Measurements from ENCODE around the gene DPEP3. TPM values are rescaled to one million over a fixed set of nuclear protein-coding genes. Genes with fewer than 3 reads are reported as not detected.
A peak's percentile ranks its signal among the peaks of the same experiment; 100 is the strongest.
"Not testable (repeated sequence)": the region's sequence is repeated elsewhere in the genome, so short reads cannot be mapped to it uniquely, and the experiment has no call there.

DPEP3 gene, protein sequence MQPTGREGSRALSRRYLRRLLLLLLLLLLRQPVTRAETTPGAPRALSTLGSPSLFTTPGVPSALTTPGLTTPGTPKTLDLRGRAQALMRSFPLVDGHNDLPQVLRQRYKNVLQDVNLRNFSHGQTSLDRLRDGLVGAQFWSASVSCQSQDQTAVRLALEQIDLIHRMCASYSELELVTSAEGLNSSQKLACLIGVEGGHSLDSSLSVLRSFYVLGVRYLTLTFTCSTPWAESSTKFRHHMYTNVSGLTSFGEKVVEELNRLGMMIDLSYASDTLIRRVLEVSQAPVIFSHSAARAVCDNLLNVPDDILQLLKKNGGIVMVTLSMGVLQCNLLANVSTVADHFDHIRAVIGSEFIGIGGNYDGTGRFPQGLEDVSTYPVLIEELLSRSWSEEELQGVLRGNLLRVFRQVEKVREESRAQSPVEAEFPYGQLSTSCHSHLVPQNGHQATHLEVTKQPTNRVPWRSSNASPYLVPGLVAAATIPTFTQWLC
- not detected for total RNA-seq
- long read RNA-seq, partial matches to known transcripts: 0 of 1 reads
- long read RNA-seq, other reads (novel, unspliced or antisense): 1 of 1 reads

DNA sequence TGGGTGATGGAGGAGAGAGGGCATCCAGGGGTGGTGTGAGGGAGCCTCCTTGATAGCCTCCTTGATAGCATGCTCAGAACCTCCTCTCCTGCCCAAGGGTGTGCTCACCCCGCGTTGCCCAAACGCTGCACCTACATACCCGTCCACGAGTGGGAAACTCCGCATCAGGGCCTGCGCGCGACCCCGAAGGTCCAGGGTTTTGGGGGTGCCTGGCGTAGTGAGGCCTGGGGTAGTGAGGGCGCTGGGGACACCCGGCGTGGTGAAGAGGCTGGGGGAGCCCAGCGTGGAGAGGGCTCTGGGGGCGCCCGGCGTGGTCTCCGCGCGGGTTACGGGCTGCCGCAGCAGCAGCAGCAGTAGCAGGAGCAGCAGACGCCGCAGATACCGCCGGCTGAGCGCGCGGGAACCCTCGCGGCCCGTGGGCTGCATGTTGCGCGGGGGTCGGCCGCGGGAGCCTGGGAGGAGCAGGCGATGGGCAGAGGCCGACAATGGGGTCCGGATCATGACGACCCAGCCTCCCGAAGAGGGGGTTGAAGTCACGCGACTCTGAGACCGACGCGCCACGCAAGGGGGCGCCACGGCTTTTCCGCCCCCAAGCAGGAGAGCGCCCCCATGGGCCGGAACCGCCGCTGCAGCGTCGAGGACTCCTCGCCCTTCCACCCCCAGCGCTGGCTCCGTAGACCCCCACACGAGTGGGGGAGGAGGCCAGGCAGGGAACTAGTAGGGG, at the start of gene DPEP3:
DPEP3 (minus strand) TSS at position 545 of the 724 bp plus-strand sequence; CDS start at position 426, 119 bp downstream.
- ATAC-seq (no peak), DNase-seq (ENCODE audit: missing footprints) (no peak)
- intact Hi-C loops (cut with DNase I): no loop called here

DNA sequence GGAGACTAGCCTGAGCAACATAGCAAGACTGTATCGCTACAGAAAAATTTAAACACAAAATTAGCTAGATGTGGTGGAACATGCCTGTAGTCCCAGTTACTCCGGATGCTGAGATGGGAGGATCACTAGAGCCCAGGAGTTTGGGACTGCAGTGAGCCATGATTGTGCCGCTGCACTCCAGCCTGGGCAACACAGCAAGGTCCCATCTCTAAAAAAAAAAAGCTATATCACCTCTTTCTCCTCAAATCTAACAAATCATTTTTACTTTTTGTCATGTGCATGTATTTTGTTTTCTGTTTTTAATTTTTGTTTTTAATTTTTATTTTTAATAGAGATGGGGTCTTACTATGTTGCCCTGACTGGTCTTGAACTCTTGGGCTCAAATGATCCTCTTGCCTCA, 48.7 kb upstream of the DPEP3 start:
- intact Hi-C loops (cut with DNase I): no loop called here
- DNase-seq (ENCODE audit: missing footprints) (no peak), ATAC-seq (no peak)

DNA sequence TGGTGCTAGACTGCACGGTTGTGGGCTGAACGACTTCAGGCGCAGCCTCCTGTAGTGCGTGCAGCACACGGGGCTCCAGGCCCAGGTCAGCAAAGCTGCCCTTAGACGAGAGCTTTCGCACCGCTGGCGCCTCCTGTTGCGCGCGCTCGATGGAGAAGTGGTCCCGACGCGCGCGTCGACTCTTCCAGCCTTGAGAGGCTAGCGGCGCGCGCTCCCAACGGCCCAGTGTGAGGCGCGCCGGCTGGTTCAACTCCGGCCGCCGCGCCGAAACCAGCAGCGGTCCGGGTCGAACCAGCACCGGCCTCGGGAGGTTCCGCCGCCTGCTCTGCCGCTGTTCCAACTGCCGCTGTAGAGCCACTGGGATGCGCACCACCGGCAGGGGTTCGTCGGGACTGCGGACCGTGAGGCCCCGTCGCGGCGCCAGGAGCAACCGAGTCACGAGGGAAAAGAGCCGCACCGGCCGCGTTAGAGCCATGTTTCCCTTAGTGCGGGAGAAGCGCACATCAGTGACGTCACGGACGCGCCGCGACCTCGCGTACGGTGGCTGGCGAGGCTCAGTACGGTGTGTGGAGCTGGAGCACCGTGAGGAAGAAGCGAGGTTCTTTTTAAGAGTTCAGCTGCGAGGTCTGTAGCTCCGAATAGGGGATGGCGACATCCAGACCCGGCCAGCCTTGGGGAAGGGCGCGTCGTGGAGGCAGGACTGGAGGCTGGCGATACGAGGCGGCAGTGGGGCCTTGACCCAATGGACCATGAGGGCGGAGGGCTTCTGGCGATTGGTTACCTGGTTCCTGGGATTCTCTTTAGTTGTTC, 42.6 kb upstream of the DPEP3 start, which contains the start of the genes DDX28 and DUS2:
DDX28 (minus strand) TSS at position 505 of the 810 bp plus-strand sequence; CDS start at position 475, 30 bp downstream.
DUS2 (plus strand) TSS at position 557 of the 810 bp plus-strand sequence. CDS start 14,740 bp downstream, outside the sequence.
- intact Hi-C loops (cut with DNase I): loop anchor here (2.0 to 5.0 kb wide), 3 partner anchors 62 to 130 kb away; partner anchors contain the start of genes LCAT and PSKH1
- DNase-seq (ENCODE audit: missing footprints): peak; percentile 98
- peak; percentile 98 for ATAC-seq

DNA sequence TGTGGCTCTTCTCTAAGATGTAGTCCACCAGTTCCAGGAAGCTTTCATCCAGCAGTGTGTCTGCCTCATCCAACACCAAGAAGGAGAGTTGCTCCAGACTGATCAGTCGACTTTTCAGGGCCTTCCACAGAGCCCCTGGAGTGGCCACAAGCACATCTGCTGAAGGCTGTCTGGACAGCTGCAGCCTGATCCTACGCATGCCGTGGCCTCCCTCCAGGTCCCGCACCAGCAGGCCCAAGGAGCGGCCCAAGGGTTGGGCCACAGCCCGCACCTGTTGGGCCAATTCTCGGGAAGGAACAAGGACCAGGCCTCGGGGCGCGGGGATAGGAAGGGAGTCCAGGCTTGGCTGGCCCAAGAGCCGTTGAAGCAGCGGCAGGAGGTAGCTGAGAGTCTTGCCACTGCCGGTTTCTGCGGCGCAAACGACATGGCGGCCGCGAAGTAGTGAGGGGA, 42.0 kb upstream of the DPEP3 start:
- ATAC-seq: no peak
- intact Hi-C loops (cut with DNase I): loop anchor here (2.0 to 5.0 kb wide), 3 partner anchors 62 to 130 kb away; partner anchors contain the start of genes LCAT and PSKH1
- no peak for DNase-seq (ENCODE audit: missing footprints)

DNA sequence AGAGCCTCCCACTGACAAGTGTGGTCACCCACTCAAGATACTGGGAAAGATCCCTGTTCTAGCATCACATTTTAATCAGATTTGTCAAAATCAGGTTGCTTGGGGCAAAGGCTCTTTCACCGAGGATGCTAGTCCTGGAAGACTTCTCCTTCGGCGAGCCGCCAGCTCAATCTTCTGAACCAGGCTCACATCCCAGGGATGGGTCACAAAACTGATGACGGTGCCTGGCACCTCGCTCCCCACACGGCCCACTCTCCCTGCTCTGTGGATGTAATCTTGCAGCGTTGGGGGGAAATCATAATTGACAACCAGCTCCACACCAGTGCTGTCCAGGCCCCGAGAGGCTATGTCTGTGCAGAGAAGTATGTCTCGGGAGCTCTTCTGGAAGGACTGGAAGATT, 41.2 kb upstream of the DPEP3 start:
- ATAC-seq (no peak), DNase-seq (ENCODE audit: missing footprints) (no peak)
- intact Hi-C loops (cut with DNase I): loop anchor here (5.0 kb wide), 1 partner anchor 79 kb away; the partner anchor contains the start of gene LCAT

DNA sequence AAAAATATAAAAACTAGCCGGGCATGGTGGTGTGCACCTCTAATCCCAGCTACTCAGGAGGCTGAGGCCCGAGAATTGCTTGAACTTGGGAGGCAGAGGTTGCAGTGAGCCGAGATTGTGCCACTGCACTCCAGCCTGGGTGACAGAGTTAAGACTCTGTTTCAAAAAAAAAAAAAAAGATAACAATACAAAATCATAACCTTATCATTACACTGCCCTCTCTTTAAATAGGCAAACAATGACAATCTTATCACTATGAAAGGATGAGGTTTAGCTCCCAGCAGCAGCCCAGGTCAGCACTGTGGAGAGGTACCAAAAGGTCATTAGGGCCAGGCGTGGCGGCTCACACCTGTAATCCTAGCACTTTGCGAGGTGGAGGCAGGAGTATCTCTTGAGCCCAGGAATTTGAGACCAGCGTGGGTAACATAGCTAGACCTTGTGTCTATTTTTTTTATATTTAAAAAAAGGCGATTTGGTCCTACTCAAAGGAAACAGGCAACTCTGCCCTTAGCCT, 38.9 kb upstream of the DPEP3 start:
- intact Hi-C loops (cut with DNase I): no loop called here
- no peak for DNase-seq (ENCODE audit: missing footprints)
- no peak for ATAC-seq

DNA sequence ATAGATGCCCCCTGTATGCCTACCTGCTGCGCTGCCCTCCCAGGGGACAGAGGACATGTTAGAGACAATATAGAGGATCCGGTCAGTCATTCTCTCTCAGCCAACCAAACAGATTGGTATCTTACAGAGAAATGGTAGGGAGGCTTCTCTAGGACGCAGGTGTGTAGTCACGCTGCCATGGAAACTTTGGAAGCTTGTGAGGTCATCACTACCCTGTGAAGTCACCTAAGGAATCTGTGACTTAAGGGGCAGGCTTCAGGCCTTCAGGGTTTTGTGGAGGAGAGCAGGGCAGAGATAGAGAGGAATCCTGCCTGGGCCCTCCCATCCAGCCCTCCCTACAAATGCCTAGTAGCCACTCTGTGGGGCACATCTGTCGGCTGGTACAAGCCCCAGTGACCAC, 35.4 kb upstream of the DPEP3 start, which contains the start of gene DPEP2NB:
DPEP2NB (minus strand) TSS at position 231 of the 400 bp plus-strand sequence; CDS start at position 90, 141 bp downstream.
- intact Hi-C loops (cut with DNase I): no loop called here

DNA sequence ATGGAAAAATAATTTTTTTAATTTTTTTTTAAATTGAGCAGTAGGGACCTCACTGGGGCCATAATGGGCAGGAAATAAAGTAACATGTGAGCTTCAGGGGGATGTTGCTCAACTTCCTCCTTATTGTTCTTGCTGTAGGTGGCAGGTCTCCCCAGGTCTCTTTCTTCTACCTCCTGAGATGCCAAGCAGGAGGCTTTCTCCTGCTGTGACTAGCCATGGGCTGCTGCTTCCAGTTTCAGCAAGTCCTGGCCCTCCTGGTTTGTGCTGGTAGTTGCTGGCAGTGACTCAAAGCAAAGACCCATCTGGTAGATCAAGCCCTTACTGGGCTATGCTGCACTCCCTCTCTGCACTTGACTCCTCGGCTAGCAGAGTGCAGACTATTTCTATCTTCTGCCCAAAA, 33.1 kb upstream of the DPEP3 start:
- intact Hi-C loops (cut with DNase I): no loop called here
- ATAC-seq: no peak
- no peak for DNase-seq (ENCODE audit: missing footprints)

More for the DNA sequence above, 35.4 kb upstream of the DPEP3 start, which contains the start of gene DPEP2NB:
- ATAC-seq (no peak), DNase-seq (ENCODE audit: missing footprints) (no peak)

DNA sequence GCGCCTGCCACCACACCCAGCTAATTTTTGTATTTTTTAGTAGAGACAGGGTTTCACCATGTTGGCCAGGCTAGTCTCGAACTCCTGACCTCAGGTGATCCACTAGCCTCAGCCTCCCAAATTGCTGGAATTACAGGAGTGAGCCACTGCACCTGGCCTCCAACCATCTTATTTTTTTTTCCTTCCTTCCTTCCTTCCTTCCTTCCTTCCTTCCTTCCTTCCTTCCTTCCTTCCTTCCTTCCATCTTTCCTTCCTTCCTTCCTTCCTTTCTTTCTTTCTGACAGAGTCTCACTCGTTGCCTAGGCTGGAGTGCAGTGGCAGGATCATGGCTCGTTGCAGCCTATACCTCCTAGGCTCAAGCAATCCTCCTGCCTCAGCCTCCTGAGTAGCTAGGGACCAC, 29.6 kb upstream of the DPEP3 start:
- not testable (repeated sequence) for ATAC-seq; DNase-seq (ENCODE audit: missing footprints)

DNA sequence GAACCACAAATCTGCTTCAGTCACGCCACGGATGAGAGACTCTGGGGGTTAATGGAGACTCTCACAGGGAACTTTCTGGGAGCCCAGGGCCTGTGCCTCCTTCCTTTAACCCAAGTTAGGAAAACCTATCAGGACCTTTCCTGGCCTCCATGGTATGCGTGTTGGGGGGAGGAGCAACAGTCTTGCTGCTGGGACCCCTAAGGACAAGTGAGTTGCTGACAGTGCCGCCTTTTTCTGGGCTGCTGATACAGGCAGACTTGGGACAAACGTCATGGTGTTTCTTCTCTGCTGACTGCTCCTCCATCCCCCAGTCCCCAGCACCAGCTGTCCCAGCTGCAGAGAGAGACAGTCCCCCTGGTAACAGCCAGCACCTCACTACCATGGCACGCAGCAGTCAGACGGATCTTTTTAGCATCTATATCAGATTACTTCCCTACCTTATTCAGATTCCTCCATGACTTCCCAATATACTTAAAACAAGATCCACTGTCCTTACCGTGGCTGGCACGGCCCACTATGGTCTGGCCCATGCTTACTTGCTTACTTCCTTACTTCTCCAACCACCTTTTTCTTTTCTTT, 28.9 kb upstream of the DPEP3 start:
- intact Hi-C loops (cut with DNase I): no loop called here
- DNase-seq (ENCODE audit: missing footprints) (no peak), ATAC-seq (no peak)

More for the DNA sequence above, 29.6 kb upstream of the DPEP3 start:
- intact Hi-C loops (cut with DNase I): not testable (repeated sequence)

DNA sequence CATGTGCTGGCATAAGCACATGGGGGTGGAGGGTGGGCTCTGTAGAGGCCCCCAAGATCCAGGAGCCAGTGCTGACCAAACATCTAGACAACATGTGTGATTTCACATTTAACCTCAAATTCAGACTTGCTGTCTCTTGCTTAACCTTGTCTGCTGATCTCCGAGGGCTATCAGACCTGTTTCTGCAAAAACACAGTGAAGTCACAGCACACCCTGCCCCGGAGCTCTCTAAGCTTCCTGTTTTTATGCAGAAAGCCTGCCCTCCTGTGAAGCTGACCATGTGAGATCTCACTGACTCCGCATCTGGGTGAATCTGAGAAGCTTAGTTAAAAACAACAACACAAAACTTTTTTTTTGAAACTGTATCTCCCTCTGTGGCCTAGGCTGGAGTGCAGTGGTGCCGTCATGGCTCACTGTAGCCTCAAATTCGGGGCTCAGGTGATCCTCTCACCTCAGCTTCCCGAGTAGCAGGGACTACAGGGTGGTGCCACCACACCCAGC, 25.5 kb upstream of the DPEP3 start:
- ATAC-seq: peak; percentile 77
- intact Hi-C loops (cut with DNase I): no loop called here
- DNase-seq (ENCODE audit: missing footprints): no peak

DNA sequence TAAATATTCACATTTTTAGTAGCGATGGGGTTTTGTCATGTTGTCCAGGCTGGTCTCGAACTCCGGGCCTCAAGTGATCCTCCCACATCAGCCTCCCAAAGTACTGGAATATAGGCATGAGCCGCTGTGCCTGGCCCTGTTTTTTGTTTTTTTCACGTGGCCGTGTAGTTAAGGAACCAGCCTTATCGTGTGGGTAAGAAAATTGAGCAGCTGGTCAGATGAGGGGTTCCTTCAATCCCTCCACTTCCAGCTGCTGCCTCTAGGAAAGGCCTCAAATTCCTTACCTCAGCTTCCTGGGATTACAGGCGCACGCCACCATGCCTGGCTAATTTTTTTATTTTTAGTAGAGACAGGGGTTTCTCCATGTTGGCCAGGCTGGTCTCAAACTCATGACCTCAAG, 24.9 kb upstream of the DPEP3 start:
- intact Hi-C loops (cut with DNase I): no loop called here
- DNase-seq (ENCODE audit: missing footprints): no peak
- ATAC-seq: no peak

DNA sequence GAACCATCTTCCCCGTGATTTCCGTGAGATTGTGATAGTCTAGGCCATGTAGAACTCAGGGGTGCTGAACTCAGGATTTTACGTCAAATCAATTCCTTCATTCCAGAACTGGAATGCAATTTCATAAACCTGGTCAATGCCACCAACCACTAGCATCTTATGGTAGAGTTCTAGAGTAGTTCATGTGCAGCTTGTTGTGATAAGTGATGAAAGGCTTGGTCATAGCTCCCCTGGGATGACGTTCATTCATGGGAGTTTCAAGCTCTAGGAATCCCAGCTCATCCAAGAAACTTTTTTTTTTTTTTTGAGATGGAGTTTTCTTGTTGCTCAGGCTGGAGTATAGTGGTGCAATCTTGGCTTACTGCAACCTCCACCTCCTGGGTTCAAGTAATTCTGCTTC, 22.7 kb upstream of the DPEP3 start:
- intact Hi-C loops (cut with DNase I): no loop called here
- no peak for ATAC-seq
- no peak for DNase-seq (ENCODE audit: missing footprints)

DNA sequence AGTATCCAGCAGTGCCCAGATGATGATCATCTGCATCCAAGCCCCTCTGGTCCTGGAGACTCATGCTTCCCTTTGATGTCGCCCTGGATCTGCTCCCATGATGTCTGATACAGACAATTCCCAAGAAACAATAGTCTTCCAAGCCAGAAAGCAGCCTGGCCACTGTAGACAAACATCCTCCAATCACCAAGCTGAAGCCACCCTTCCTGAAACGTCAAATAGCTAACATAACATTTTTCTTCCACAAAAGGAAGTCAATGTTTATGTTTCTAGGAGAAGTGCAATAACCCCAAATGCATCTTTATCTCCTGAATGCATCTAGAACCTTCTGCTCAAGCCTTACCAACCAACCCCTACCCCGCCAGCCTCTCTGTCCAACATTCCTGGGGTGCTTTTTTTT, 20.2 kb upstream of the DPEP3 start:
- no peak for ATAC-seq
- DNase-seq (ENCODE audit: missing footprints): no peak
- intact Hi-C loops (cut with DNase I): no loop called here

DNA sequence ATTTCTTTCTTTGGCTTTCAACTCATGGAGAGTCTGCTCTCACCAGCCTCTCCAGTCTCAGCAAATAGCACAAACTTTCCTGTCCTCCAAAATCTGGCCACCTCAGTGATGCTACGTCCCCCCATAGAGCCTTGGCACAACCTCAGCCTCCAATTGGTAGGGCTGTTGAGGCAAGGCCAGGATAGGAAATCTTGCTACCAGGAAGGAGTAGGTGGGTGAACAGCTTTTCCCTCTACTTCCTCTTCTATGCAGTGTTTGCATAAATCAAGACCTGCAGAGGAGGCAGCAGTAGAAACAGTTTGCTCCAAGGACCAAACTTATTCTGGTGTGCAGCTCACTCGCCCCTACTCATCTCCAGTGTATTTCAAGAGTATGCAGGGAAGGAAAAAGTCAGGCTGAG, 19.7 kb upstream of the DPEP3 start:
- ATAC-seq (peak; percentile 64), DNase-seq (ENCODE audit: missing footprints) (no peak)
- intact Hi-C loops (cut with DNase I): no loop called here

DNA sequence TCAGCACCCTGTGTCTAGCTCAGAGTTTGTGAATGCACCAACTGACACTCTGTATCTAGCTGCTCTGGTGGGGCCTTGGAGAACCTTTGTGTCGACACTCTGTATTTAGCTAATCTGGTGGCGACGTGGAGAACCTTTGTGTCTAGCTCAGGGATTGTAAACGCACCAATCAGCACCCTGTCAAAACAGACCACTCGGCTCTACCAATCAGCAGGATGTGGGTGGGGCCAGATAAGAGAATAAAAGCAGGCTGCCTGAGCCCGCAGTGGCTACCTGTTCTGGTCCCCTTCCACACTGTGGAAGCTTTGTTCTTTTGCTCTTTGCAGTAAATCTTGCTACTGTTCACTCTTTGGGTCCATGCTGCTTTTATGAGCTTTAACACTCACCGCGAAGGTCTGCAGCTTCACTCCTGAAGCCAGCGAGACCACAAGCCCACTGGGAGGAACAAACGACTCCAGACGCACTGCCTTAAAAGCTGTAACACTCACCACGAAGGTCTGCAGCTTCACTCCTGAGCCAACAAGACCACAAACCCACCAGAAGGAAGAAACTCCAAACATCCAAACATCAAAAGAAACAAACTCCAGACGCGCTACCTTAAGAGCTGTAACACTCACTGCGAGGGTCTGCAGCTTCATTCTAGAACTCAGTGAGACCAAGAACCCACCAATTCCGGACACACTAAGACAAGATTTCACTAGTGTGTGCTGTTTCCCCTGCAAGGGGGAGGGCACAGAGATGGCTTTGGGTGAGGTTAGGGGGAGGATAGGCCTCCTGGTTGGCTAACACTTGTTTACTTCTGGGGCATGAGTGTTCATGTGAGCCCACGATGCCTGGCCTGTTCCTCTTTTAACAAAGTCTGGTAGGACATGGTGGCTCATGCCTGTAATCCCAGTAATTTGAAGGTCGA, 18.7 kb upstream of the DPEP3 start, which contains the start of gene DPEP2:
DPEP2 (minus strand) TSS at position 706 of the 910 bp plus-strand sequence. CDS start 6,272 bp downstream, outside the sequence.
- DNase-seq (ENCODE audit: missing footprints) (peak; percentile 62), ATAC-seq (peak; percentile 76)
- intact Hi-C loops (cut with DNase I): not testable (repeated sequence)

Measured in Right ventricle myocardium inferior (tissue), 1 donor.